Activated CD8-positive, alpha-beta T cell treated with anti-CD3 and anti-CD28 coated beads for 36 hours (primary cell): ENCODE measurements around the gene TASL. TPM values are rescaled to one million over a fixed set of nuclear protein-coding genes. Genes with fewer than 3 reads are reported as not detected.
"Not testable (repeated sequence)": the region's sequence is repeated elsewhere in the genome, so short reads cannot be mapped to it uniquely, and the experiment has no call there.

ENCODE experiments used
- ATAC-seq: fragments of 200-7000 bp; cut with Tn5 transposase; one replicate; pipeline ENCODE4 v1.10.0; 2021; ENCODE audit warnings: mild to moderate bottlenecking, moderate library complexity
- CTCF ChIA-PET: fragments of 350-600 bp; sonication (Branson Sonifier 250); formaldehyde crosslinking; loops from one replicate; lab custom pipeline; 2021; ENCODE audit warnings: antibody characterized with exemption; lab: Charles Lee
- POLR2A ChIA-PET: fragments of 350-600 bp; sonication (Branson Sonifier 250); formaldehyde crosslinking; loops from one replicate; lab custom pipeline; 2021; ENCODE audit warnings: antibody characterized with exemption; lab: Charles Lee
- DNase-seq: peaks from one replicate; pipeline ENCODE4 v3.0.0-alpha.2; 2020
- H3K27ac Mint-ChIP-seq: one replicate; pipeline ENCODE4 v1.8.0; 2021; ENCODE audit warnings: mild to moderate bottlenecking, mixed read lengths
- H3K27me3 Mint-ChIP-seq: one replicate; pipeline ENCODE4 v1.8.0; 2021; ENCODE audit warnings: mixed read lengths
- H3K36me3 Mint-ChIP-seq: one replicate; pipeline ENCODE4 v1.8.0; 2021; ENCODE audit warnings: low read depth, mixed read lengths
- H3K4me1 Mint-ChIP-seq: one replicate; pipeline ENCODE4 v1.8.0; 2021; ENCODE audit warnings: low read depth, mixed read lengths
- H3K4me3 Mint-ChIP-seq: one replicate; pipeline ENCODE4 v1.8.0; 2021; ENCODE audit warnings: mild to moderate bottlenecking, moderate library complexity, mixed read lengths
- H3K9me3 Mint-ChIP-seq: one replicate; pipeline ENCODE4 v1.8.0; 2021; ENCODE audit warnings: mixed read lengths
- CTCF ChIP-seq: fragments of 200-600 bp; IDR thresholded peaks from one replicate; pipeline ENCODE4 v1.8.0; 2022; ENCODE audit warnings: antibody characterized with exemption, mild to moderate bottlenecking
- intact Hi-C: fragments of 100-400 bp; cut with micrococcal nuclease; formaldehyde crosslinking; loops from one replicate; pipeline ENCODE4 v1.10.0; 2022
- total RNA-seq, 2 experiments: library from RNA; stranded (reverse); gene quantifications; one replicate each; pipeline ENCODE4 v1.2.3, GENCODE V29; 2021

Gene TASL
- total RNA-seq, 2 experiments from 2014 or later, result 1.7 TPM

GRCh38 chrX:30607155-30607554 lies 29.6 kb upstream of the TASL start:
- Mint-ChIP-seq H3K27me3 (no peaks in the 10 kb centered on the region), H3K9me3 (no peaks in the 10 kb centered on the region), H3K4me1 (no peaks in the 10 kb centered on the region), H3K36me3 (no peaks in the 10 kb centered on the region), H3K4me3 (no peak overlapping the region), H3K27ac (no peak overlapping the region)
- ChIA-PET CTCF (no interaction called here), POLR2A (no interaction called here)
- no peak for ATAC-seq
- TF ChIP-seq CTCF, result no peak
- intact Hi-C loops, result no loop called here
- DNase-seq, result no peak

GRCh38 chrX:30600269-30601176 lies 23.0 kb upstream of the TASL start:
- intact Hi-C loops, H3K36me3 Mint-ChIP-seq: not testable (repeated sequence)

GRCh38 chrX:30597216-30598012 lies 19.8 kb upstream of the TASL start:
- peaks cover 14% of the 10 kb centered on the region for H3K4me1 Mint-ChIP-seq
- no peak overlapping the region for H3K27ac Mint-ChIP-seq
- DNase-seq, result no peak
- no peaks in the 10 kb centered on the region for H3K36me3 Mint-ChIP-seq
- no peak overlapping the region for H3K4me3 Mint-ChIP-seq
- POLR2A ChIA-PET, result no interaction called here
- H3K9me3 Mint-ChIP-seq, result no peaks in the 10 kb centered on the region
- CTCF ChIA-PET, result no interaction called here
- TF ChIP-seq CTCF, result no peak
- ATAC-seq, result no peak
- intact Hi-C loops, result no loop called here
- H3K27me3 Mint-ChIP-seq, result no peaks in the 10 kb centered on the region

More at GRCh38 chrX:30600269-30601176, 23.0 kb upstream of the TASL start:
- ATAC-seq, result peak; percentile 68
- H3K4me3 Mint-ChIP-seq, CTCF ChIA-PET, H3K27ac Mint-ChIP-seq, H3K27me3 Mint-ChIP-seq, H3K9me3 Mint-ChIP-seq, POLR2A ChIA-PET, DNase-seq: not testable (repeated sequence)
- H3K4me1 Mint-ChIP-seq, result peaks cover 14% of the 10 kb centered on the region

GRCh38 chrX:30593440-30594200 lies 16.1 kb upstream of the TASL start:
- intact Hi-C loops, result no loop called here

More at GRCh38 chrX:30593440-30594200, 16.1 kb upstream of the TASL start:
- ChIA-PET CTCF (interaction anchor here (3.7 kb wide), 1 partner anchor 23 kb away, joined by 30 read pairs; no protein-coding TSS in a partner anchor), POLR2A (no interaction called here)
- Mint-ChIP-seq H3K27ac (no peak overlapping the region), H3K36me3 (no peaks in the 10 kb centered on the region), H3K9me3 (no peaks in the 10 kb centered on the region), H3K4me3 (no peak overlapping the region), H3K4me1 (peaks cover 16% of the 10 kb centered on the region), H3K27me3 (no peaks in the 10 kb centered on the region)
- ATAC-seq (no peak), DNase-seq (peak; percentile 45)
- TF ChIP-seq CTCF, result no peak
